ENCODE data around the gene FSIP1. TPM values are rescaled to one million over a fixed set of nuclear protein-coding genes. Genes with fewer than 3 reads are reported as not detected.

FSIP1 gene
- total RNA-seq, 6 donors from 2014 or later: 0.26 to 3.2 (median 0.79) TPM; not detected in 2

DNA sequence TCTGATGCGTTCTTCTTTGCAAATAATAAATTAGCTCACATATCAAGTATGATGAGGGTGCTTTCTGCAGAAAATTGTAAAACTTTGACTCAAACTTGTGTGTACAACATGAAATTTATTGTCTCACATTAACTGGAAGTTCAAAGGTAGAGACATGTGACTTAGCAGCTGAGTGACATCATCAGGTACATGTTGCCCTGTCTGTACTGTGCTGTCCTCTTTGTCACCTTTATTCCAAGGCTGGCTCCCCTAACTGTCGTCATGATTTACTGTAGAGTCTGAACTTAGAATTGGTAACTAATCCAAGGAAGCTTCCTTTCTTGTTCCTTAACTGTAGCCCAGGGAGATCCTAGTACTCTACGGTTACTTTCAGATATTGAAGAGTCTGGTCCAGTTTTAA, 12.3 kb upstream of the FSIP1 start:
- no peaks in the 10 kb centered on the region for H3K27me3 ChIP-seq
- no peaks in the 10 kb centered on the region for H3K9me3 ChIP-seq
- DNase-seq (no peak), ATAC-seq (ENCODE audit: low FRiP score in 2 of 2) (no peak)
- H3K27ac ChIP-seq: no peak overlapping the region
- TF ChIP-seq EP300 (IDR thresholded peaks at IDR 0.05) (no peak), CTCF (IDR thresholded peaks at IDR 0.05) (no peak), POLR2A (IDR thresholded peaks at IDR 0.05) (no peak), POLR2AphosphoS5 (IDR thresholded peaks at IDR 0.05) (no peak)
- H3K4me1 ChIP-seq: peaks cover 0 to 3% (median 0%) of the 10 kb centered on the region in 4 donors
- 87 to 91% methylated on average over 3 of the region's 3 CpGs for WGBS, 2 donors
- H3K4me3 ChIP-seq: no peak overlapping the region
- no peaks in the 10 kb centered on the region for H3K36me3 ChIP-seq

GRCh38 chr15:39793923-39794322, 11.3 kb upstream of the FSIP1 start:
- WGBS, 2 donors: 86 to 93% methylated on average over 4 of the region's 4 CpGs

GRCh38 chr15:39792844-39793335, 10.2 kb upstream of the FSIP1 start:
- Histone ChIP-seq H3K27ac (no peak overlapping the region), H3K4me1 (peaks cover 0 to 3% (median 0%) of the 10 kb centered on the region in 4 donors), H3K4me3 (no peak overlapping the region), H3K9me3 (no peaks in the 10 kb centered on the region), H3K27me3 (no peaks in the 10 kb centered on the region), H3K36me3 (no peaks in the 10 kb centered on the region)
- ATAC-seq (ENCODE audit: low FRiP score in 2 of 2) (no peak), DNase-seq (no peak)
- WGBS, 2 donors: 26 to 30% methylated on average over 4 of the region's 4 CpGs
- TF ChIP-seq CTCF (IDR thresholded peaks at IDR 0.05) (no peak), EP300 (IDR thresholded peaks at IDR 0.05) (no peak), POLR2A (IDR thresholded peaks at IDR 0.05) (no peak), POLR2AphosphoS5 (IDR thresholded peaks at IDR 0.05) (no peak)

More at GRCh38 chr15:39793923-39794322, 11.3 kb upstream of the FSIP1 start:
- no peaks in the 10 kb centered on the region for H3K36me3 ChIP-seq
- H3K27ac ChIP-seq: no peak overlapping the region
- DNase-seq (no peak), ATAC-seq (ENCODE audit: low FRiP score in 2 of 2) (no peak)
- no peak for TF ChIP-seq EP300 (IDR thresholded peaks at IDR 0.05)
- no peak for TF ChIP-seq CTCF (IDR thresholded peaks at IDR 0.05)
- TF ChIP-seq POLR2AphosphoS5 (IDR thresholded peaks at IDR 0.05): no peak
- TF ChIP-seq POLR2A (IDR thresholded peaks at IDR 0.05): no peak
- no peaks in the 10 kb centered on the region for H3K9me3 ChIP-seq
- H3K27me3 ChIP-seq: no peaks in the 10 kb centered on the region
- peaks cover 0 to 3% (median 0%) of the 10 kb centered on the region in 4 donors for H3K4me1 ChIP-seq
- H3K4me3 ChIP-seq: no peak overlapping the region

DNA sequence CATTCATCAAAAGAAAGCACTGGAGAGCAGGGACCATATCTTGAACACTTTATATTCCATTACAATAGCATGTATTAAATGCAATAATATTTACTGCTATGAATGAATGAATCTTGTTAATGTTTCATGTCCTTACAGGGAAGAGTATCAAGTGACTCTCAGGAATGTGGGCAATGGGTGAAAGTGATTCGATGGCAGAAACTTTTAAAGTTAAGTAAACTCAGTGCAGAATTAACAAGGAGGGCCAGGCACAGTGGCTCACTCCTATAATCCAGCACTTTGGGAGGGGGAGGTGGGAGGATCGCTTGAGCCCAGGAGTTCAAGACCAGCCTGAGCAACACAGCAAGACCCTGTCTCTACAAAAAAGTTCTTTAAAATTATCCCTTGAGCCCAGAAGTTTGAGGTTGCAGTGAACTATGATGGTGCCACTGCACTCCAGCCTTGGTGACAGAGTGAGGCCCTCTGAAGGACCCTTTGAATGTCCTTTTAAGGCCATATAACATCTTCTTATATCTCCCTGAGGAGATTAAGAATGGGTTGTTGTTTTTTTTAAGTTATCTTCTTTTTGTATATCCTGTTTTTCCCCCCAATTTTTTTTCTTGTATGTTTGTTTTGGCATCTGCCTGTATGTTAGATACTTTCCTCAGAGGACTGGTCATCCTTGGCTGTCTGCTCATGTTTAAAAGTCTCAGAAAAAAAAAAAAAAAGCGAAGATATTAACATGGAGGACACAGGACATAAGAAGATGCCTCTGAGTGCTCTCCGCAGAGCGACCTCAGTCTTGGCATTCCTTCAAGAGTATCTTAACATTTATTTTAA, 9.6 kb upstream of the FSIP1 start:
- WGBS, 2 donors: 68 to 72% methylated on average over 5 of the region's 5 CpGs
- no peaks in the 10 kb centered on the region for H3K27me3 ChIP-seq
- no peaks in the 10 kb centered on the region for H3K9me3 ChIP-seq
- DNase-seq: no peak
- peaks cover 0 to 3% (median 0%) of the 10 kb centered on the region in 4 donors for H3K4me1 ChIP-seq
- TF ChIP-seq POLR2A (IDR thresholded peaks at IDR 0.05) (no peak), EP300 (IDR thresholded peaks at IDR 0.05) (no peak), POLR2AphosphoS5 (IDR thresholded peaks at IDR 0.05) (no peak), CTCF (IDR thresholded peaks at IDR 0.05) (no peak)
- no peak for ATAC-seq (ENCODE audit: low FRiP score in 2 of 2)
- no peaks in the 10 kb centered on the region for H3K36me3 ChIP-seq
- H3K4me3 ChIP-seq: no peak overlapping the region
- H3K27ac ChIP-seq: no peak overlapping the region

Data from upper lobe of left lung (tissue), 6 donors.